NCI-H1092 (cell line): ENCODE measurements around the gene RNF208.

Source experiments
- DNase-seq: peaks from one replicate; lab custom pipeline; 2025; lab: John Stamatoyannopoulos, UW

The RNF208 gene

DNA sequence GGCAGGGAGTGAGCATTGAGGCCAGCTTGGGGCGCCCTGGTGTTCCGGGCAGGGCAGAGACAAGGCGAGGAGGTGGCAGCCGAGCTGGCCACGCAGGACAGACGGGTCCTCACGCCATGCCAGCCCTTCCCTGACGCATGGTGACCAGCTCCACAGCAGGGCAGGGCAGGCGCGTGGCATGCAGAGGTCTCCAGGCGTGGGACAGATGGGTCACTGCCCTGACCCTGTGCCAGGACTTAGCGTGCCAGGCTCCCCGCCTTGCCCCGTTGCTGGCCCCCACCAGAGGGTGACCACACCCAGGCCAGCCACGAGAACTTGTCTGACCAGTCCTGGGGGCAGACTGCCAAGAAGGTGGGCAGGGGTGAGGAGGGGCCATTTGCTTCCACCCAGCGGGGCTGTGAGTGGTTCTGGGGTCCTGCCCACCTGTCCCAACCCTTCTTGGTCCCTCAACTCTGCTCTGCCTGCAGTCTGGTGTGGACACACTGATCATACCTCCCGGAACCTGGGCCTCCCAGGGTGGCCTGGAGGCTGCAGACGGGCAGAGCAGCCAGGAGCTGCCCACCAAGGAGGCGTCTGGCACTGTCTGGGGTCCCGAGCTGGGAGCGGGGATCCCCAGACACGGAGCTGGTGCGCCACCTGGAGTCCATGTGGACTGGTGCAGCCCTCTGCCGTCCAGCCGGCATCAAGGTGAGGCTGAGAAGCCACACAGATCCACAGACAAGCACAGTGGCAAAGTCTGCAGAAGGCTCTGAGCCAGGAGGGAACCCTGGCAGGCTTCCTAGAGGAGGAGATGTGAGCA is 5.2 kb upstream of the RNF208 start, which contains the start of gene RNF224:
RNF224 (plus strand) TSS at position 449 of the 799 bp plus-strand sequence. CDS start 834 bp downstream, outside the sequence.
- peak; percentile 60 for DNase-seq

- no peak for DNase-seq
Measured at GRCh38 chr9:137226338-137227053, 4.5 kb upstream of the RNF208 start.

DNA sequence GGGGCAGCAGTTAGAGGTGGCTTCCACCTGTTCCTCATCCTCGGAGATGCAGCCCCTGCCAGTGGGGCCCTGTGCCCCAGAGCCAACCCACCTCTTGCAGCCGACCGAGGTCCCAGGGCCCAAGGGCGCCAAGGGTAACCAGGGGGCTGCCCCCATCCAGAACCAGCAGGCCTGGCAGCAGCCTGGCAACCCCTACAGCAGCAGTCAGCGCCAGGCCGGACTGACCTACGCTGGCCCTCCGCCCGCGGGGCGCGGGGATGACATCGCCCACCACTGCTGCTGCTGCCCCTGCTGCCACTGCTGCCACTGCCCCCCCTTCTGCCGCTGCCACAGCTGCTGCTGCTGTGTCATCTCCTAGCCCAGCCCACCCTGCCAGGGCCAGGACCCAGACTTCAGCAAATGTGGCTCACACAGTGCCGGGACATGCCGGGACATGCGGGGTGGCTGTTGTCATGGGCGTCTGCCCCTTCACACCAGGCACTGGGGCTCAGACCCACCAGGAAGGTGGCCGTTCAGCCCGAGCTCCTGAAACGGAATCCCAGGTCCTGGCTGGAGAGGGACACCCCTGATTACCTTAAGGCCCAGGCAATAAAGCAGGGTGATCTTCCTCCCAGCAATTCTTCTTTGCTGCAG is 3.8 kb upstream of the RNF208 start:
- DNase-seq = no peak

DNA sequence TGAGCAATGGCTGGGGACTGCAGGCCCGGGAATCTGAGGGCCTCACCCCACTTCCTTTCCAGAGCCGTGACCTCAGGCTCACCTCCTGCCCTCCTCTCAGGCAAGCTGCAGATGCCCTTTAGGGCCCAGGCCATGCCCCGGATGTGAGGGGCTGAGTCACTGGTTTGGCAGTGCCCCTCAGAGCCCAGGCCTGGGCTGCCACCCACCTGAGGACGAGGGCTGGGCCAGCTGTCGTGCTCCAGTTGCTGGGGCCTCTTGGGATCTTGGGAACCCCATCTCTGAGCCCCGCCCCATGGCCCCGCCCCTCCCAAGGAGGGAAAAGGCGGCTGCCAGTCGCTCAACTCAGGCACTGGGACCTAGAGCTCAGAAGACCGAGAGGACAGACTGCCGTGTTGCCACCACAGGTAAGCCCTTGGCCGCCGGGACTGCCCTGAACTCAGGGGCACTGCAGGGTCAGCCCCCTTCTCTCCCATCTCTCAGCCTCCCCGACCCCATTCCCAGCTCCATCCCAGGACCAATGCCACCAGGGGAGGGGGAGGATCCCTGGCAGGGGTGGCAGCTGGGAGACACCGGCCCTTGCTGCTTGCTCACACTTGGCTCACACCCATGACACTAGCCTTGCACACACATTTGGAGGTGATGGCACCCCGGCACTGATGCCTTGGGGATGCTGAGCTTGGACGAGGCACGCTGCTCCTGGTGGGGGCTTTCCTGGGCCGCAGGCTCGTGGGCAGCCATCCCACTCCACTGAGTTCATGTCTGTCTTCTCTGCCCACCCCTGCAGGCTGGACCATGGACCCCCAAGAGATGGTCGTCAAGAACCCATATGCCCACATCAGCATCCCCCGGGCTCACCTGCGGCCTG is 3.0 kb upstream of the RNF208 start, which contains the start of gene CYSRT1:
CYSRT1 (plus strand) TSS at position 345 of the 865 bp plus-strand sequence; CDS start at position 793, 448 bp downstream.
- no peak for DNase-seq

- DNase-seq = peak; percentile 98
Measured at GRCh38 chr9:137223078-137223970, 1.3 kb upstream of the RNF208 start.

DNA sequence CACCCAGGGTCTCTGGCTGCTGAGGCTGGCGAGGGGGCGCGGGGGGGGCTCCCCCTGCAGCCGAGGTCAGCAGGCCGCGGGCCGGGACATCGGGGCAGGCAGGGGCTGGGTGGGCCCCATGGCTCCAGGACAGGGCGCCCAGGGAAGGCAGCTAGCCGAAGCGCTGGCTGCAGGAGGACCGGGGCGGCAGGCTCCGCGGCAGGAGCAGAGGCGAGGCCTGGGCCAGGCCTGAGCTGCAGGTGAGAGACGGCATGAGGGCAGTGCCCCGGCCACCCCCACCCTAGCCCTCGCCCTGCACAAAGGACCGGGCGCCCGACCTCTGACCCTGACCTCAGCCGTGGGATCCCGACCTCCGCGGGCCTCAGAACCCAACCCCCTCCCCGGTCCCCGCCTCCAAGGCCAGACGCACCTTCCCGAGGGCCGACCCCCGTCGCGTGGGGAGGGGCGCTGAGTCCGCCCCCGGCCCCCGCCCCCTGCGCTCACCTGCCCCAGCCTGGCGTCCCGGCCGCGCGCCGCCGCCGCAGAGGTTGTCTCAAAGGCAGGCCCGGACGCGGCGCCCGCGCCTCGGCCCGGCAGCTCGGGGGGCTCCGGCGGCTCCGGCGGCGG is 431 bp downstream of the RNF208 start:
- DNase-seq = no peak

- DNase-seq = no peak
Measured at GRCh38 chr9:137221095-137221505, 940 bp downstream of the RNF208 start.

- no peak for DNase-seq
Measured at GRCh38 chr9:137220317-137221094, 1.5 kb downstream of the RNF208 start.

GRCh38 chr9:137219757-137220316 is 2.2 kb downstream of the RNF208 start:
- DNase-seq = no peak

DNA sequence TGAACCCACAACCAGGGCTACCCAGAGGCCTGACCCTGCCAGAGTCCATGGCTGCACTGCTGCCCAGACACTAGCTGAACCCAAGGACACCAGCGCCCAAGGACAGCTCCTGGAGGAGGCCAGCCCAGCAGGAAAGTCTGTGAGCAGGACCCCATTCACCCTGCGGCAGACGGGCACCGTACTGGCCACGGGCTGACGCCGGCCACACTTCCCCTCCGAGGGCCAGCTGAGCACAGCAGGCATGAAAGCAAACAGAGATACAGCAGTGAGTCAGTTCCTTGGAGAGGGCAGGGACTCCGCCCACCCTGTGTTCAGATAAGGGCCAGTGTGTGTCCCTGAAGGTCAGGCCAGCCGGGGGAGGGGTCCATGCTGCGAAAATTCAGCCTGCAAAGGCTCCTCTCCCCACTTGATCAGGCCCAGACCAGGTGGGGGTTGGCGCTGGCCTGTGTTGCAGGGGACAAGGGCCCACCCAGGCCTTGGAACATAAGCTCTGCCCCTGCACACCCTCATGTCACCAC is 3.2 kb downstream of the RNF208 start:
- DNase-seq = no peak

DNA sequence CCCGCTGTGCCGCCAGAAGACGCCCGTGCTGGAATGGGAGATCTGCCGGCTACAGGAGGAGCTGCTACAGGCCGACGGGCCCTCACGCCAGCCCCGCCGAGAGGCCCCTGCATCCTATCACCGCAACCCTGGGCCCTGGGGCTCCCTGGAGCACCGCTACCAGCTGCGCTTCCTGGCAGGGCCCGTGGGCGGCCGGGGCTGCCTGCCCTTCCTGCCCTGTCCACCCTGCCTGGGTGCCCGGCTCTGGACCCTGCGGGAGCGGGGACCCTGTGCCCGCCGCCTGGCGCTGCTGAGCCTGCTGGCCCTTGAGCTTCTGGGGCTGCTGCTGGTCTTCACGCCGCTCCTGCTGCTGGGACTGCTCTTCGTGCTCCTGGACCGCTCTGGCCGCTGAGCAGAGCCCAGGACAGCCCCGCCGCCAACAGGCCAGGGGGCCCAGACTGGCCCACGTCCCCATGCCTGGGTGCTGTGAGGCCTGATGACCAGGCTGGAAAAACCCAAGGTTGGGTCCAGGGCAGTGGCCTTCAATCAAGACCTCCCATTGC is 3.8 kb downstream of the RNF208 start:
- no peak for DNase-seq

- no peak for DNase-seq
Measured at GRCh38 chr9:137217276-137218211, 4.5 kb downstream of the RNF208 start.

- DNase-seq = no peak
Measured at GRCh38 chr9:137216188-137216965, 5.7 kb downstream of the RNF208 start.

GRCh38 chr9:137215196-137215986 is 6.6 kb downstream of the RNF208 start:
- no peak for DNase-seq

DNA sequence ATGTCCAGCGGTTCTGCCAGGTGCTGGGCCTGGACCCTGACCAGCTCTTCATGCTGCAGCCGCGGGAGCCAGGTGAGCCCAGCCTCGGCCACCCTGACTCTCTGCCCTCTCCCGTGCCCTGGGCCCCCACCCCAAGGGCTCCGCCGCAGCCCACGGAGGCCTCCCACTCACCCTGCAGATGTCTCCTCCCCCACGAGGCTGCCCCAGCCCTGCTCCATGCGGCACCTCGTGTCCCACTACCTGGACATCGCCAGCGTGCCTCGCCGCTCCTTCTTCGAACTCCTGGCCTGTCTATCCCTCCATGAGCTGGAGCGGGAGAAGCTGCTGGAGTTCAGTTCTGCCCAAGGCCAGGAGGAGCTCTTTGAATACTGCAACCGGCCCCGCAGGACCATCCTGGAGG is 7.4 kb downstream of the RNF208 start:
- DNase-seq = no peak
